Measurements from ENCODE around the gene AP5Z1. TPM values are rescaled to one million over a fixed set of nuclear protein-coding genes. Genes with fewer than 3 reads are reported as not detected.

Gene AP5Z1
- total RNA-seq, 6 experiments from 2014 or later: 39.8 to 50.4 (median 42.1) TPM

GRCh38 chr7:4782333-4783291 is 7.2 kb downstream of the AP5Z1 start:
- Mint-ChIP-seq H3K4me1 (ENCODE audit: low read depth) (peaks cover 8% of the 10 kb centered on the region), H3K27ac (no peak overlapping the region), H3K36me3 (ENCODE audit: low read depth) (peaks cover 7% of the 10 kb centered on the region; the same call in 1 of the 2 replicates), H3K27me3 (ENCODE audit: insufficient read depth) (peaks cover under 1% of the 10 kb centered on the region), H3K4me3 (no peak overlapping the region), H3K9me3 (no peaks in the 10 kb centered on the region)
- DNase-seq: no peak
- TF ChIP-seq CTCF (IDR thresholded peaks at IDR 0.05): no peak

DNA sequence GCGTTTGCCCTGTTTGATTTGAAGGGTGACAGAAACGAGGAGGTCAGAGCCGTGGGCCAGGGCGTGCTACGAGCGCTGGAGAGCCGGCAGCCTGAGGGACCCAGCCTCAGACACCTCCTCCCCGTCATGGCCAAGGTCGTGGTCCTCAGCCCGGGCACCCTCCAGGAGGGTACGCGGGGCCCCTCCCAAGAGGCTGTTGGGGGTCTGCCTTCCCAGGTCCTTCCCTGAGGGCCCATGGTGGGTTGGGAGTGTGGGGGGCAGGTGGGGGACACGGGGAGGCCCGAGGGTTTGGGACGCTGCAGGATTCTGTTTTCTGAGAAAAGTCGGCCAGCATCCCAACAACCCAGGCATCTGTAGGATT is 7.8 kb downstream of the AP5Z1 start:
- H3K27ac Mint-ChIP-seq: no peak overlapping the region
- H3K36me3 Mint-ChIP-seq (ENCODE audit: low read depth): peaks cover 7% of the 10 kb centered on the region; the same call in 1 of the 2 replicates
- peaks cover 2% of the 10 kb centered on the region for H3K4me1 Mint-ChIP-seq (ENCODE audit: low read depth)
- TF ChIP-seq CTCF (IDR thresholded peaks at IDR 0.05): no peak
- H3K27me3 Mint-ChIP-seq (ENCODE audit: insufficient read depth): no peaks in the 10 kb centered on the region; the same call in 1 of the 2 replicates
- no peak for DNase-seq
- H3K9me3 Mint-ChIP-seq: no peaks in the 10 kb centered on the region
- no peak overlapping the region for H3K4me3 Mint-ChIP-seq

DNA sequence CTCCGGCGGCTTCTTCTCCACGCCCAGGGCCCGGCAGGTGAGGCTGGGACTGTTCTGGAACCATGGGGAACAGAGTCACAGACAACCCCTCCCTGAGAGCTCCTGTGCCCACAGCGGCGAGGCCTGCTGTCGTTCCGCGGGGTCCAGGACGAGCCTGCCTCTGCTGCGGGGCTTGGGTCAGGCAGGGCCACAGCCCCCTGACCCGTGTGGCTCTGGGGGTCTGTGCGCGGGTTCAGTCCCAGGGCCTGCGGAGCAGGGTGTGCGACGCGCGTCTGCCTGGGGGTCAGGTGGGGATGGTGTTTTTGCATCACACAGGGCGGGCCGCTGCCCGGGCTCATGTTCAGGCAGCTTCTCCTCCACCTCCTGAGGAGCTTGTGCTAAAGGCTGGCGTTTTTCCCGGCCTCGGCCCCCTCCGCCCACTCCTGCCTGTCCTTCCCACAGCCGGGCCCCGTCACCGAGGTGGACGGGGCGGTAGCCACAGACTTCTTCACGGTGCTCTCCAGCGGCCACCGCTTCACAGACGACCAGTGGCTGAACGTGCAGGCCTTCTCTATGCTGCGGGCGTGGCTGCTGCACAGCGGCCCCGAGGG is 8.4 kb downstream of the AP5Z1 start:
- H3K27ac Mint-ChIP-seq: no peak overlapping the region
- no peak for TF ChIP-seq CTCF (IDR thresholded peaks at IDR 0.05)
- H3K9me3 Mint-ChIP-seq: no peaks in the 10 kb centered on the region
- no peak overlapping the region for H3K4me3 Mint-ChIP-seq
- H3K36me3 Mint-ChIP-seq (ENCODE audit: low read depth): peaks cover 7% of the 10 kb centered on the region; the same call in 1 of the 2 replicates
- no peak for DNase-seq
- no peaks in the 10 kb centered on the region for H3K4me1 Mint-ChIP-seq (ENCODE audit: low read depth)
- no peaks in the 10 kb centered on the region; the same call in 1 of the 2 replicates for H3K27me3 Mint-ChIP-seq (ENCODE audit: insufficient read depth)

GRCh38 chr7:4784799-4785198 is 9.4 kb downstream of the AP5Z1 start:
- Mint-ChIP-seq H3K27me3 (ENCODE audit: insufficient read depth) (no peaks in the 10 kb centered on the region; the same call in 1 of the 2 replicates), H3K4me1 (ENCODE audit: low read depth) (no peaks in the 10 kb centered on the region), H3K9me3 (no peaks in the 10 kb centered on the region), H3K27ac (no peak overlapping the region), H3K4me3 (no peak overlapping the region), H3K36me3 (ENCODE audit: low read depth) (peaks cover 7% of the 10 kb centered on the region; the same call in 1 of the 2 replicates)
- no peak for TF ChIP-seq CTCF (IDR thresholded peaks at IDR 0.05)
- no peak for DNase-seq

- H3K9me3 Mint-ChIP-seq: no peaks in the 10 kb centered on the region
- DNase-seq: no peak
- H3K36me3 Mint-ChIP-seq (ENCODE audit: low read depth): peaks cover 7% of the 10 kb centered on the region; the same call in 1 of the 2 replicates
- H3K4me1 Mint-ChIP-seq (ENCODE audit: low read depth): no peaks in the 10 kb centered on the region
- no peak overlapping the region for H3K27ac Mint-ChIP-seq
- no peak overlapping the region for H3K4me3 Mint-ChIP-seq
- no peaks in the 10 kb centered on the region; the same call in 1 of the 2 replicates for H3K27me3 Mint-ChIP-seq (ENCODE audit: insufficient read depth)
- no peak for TF ChIP-seq CTCF (IDR thresholded peaks at IDR 0.05)
Measured at GRCh38 chr7:4785371-4785770, 9.9 kb downstream of the AP5Z1 start.
